Right lobe of liver (tissue), 4 donors: ENCODE data around the gene NDE1.

Experiments used
- POLR2A ChIP-seq: fragments of 450-650 bp; IDR thresholded peaks from one replicate; pipeline ENCODE4 v1.6.1; 2017; ENCODE audit warnings: antibody characterized with exemption, mild to moderate bottlenecking
- TF ChIP-seq, protein P1 (sequence below), 4 donors: fragments of 200-600 bp in 3 of 4; fragments of 450-650 bp in 1 of 4; IDR thresholded peaks; one replicate each; pipeline versions ENCODE4 v1.5.1 to v1.8.0; 2016 to 2022; ENCODE audit warnings: antibody characterized with exemption in 4 of 4, mild to moderate bottlenecking in 2 of 4
- donor health status: DM: no; HTN: no; CAD: no.
- donor health status: DM: no; HTN: no; CAD: no.
- donor health status: DM: no; HTN: yes; CAD: no.

GRCh38 chr16:15616012-15616411, 34.0 kb upstream of the NDE1 start:
- TF ChIP-seq, protein P1, sequence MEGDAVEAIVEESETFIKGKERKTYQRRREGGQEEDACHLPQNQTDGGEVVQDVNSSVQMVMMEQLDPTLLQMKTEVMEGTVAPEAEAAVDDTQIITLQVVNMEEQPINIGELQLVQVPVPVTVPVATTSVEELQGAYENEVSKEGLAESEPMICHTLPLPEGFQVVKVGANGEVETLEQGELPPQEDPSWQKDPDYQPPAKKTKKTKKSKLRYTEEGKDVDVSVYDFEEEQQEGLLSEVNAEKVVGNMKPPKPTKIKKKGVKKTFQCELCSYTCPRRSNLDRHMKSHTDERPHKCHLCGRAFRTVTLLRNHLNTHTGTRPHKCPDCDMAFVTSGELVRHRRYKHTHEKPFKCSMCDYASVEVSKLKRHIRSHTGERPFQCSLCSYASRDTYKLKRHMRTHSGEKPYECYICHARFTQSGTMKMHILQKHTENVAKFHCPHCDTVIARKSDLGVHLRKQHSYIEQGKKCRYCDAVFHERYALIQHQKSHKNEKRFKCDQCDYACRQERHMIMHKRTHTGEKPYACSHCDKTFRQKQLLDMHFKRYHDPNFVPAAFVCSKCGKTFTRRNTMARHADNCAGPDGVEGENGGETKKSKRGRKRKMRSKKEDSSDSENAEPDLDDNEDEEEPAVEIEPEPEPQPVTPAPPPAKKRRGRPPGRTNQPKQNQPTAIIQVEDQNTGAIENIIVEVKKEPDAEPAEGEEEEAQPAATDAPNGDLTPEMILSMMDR (IDR thresholded peaks at IDR 0.05), result no peak
- no peak for TF ChIP-seq POLR2A
